ENCODE data around the gene JMJD1C.

JMJD1C gene

DNA sequence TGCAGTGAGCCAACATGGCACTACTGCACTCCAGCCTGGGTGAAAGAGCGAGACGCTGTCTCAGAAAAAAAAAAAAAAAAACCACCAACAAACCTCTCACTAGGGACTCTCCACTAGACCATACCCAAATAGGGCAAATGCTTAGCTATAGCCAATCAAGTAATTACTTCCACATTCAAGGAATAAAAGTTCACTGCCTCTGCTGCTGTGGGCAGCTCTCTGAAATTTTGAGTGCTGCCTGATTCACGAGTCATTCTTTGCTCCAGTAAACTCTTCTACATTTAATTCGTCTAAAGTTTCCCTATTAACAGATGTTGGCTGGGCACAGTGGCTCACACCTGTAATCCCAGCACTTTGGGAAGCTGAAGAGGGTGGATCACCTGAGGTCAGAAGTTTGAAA, 337.3 kb downstream of the JMJD1C start:
- TF ChIP-seq Cebpa-rat (IDR thresholded peaks at IDR 0.05) = no peak
- Histone ChIP-seq H3K36me3 (no peaks in the 10 kb centered on the region), H3K4me1 (no peaks in the 10 kb centered on the region), H3K27ac (no peak overlapping the region), H3K4me2 (no peak overlapping the region), H3K9me3 (peaks cover 8% of the 10 kb centered on the region), H3K4me3 (no peak overlapping the region), H4K20me1 (no peaks in the 10 kb centered on the region), H3K27me3 (no peaks in the 10 kb centered on the region), H3K9ac (no peak overlapping the region)

DNA sequence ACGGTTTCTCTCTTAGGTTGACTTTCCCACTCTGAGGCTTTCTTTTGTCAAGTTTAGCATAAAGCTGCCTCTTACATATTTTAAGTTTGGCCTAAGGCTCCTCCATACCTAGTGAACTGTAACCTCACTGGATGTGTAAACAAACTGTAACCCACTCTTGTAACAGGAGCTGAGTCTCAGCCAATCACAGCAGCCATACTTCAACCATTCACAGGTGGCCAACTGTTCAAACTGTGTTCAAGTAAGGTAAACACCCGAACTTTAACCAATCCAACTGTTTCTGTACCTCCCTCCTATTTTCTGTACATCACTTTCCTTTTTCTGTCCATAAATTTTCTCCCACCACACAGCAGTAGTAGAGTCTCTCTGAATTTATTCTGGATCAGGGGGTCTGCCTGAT, 340.3 kb downstream of the JMJD1C start:
- no peaks in the 10 kb centered on the region for H3K9me3 ChIP-seq
- no peaks in the 10 kb centered on the region for H3K36me3 ChIP-seq
- no peak for TF ChIP-seq Cebpa-rat (IDR thresholded peaks at IDR 0.05)
- no peaks in the 10 kb centered on the region for H3K4me1 ChIP-seq
- no peak overlapping the region for H3K4me2 ChIP-seq
- no peak overlapping the region for H3K4me3 ChIP-seq
- H3K27ac ChIP-seq = no peak overlapping the region
- H3K27me3 ChIP-seq = no peaks in the 10 kb centered on the region
- H4K20me1 ChIP-seq = no peaks in the 10 kb centered on the region
- no peak overlapping the region for H3K9ac ChIP-seq

DNA sequence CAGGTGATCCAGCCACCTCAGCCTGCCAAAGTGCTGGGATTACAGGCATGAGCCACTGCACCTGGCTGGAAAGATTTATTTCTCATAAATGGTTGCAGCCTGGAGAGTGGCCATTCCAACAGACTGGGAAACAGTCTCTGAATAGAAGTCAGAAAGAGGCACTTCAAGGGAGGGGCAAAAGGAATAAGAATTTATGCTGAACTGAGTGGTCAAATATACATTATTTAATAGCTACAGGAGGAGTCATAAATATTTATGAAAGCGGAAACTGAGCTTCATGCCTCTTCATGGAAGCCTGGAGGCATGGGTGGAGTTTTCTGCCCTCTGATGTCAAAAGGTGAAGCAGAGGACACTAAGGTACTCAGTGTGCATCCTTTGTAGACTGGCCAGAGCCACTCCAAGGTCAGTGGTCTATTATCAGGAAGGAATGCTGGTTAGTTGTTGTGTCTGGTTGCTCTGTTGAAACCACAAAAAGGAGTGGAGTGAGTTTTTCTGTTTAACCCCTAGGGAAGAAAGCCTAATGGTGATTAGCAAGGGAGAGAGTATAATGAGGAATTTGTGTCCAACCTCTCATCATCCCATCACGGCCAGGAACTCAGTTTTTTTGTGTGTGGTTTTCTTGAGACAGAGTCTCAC, 341.9 kb downstream of the JMJD1C start:
- no peaks in the 10 kb centered on the region for H3K9me3 ChIP-seq
- no peak overlapping the region for H3K9ac ChIP-seq
- H3K27me3 ChIP-seq = no peaks in the 10 kb centered on the region
- H3K4me1 ChIP-seq = no peaks in the 10 kb centered on the region
- H4K20me1 ChIP-seq = no peaks in the 10 kb centered on the region
- no peak overlapping the region for H3K4me3 ChIP-seq
- H3K4me2 ChIP-seq = no peak overlapping the region
- H3K36me3 ChIP-seq = no peaks in the 10 kb centered on the region
- no peak for TF ChIP-seq Cebpa-rat (IDR thresholded peaks at IDR 0.05)
- no peak overlapping the region for H3K27ac ChIP-seq

DNA sequence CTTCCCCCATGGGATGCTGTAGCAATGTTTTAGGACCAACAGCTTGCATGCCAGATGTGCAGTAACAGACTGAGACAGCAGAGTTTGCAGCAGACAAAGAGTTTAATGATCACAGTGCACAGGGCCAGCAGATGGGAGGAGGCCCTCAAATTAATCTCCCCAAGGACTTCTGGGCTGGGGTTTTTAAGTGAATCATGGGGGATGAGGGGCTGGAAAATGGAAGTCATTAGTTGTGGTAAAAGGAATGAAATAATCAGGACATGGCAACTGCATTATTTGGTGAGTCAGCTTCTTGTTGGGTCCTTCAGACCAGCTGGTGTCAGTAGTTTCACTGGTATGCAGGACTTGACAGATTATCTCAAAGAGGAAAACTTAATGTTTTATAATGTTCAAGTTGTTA, 345.2 kb downstream of the JMJD1C start:
- Histone ChIP-seq H3K4me1 (no peaks in the 10 kb centered on the region), H3K4me2 (no peak overlapping the region), H3K27me3 (no peaks in the 10 kb centered on the region), H3K27ac (no peak overlapping the region), H3K9me3 (no peaks in the 10 kb centered on the region), H4K20me1 (no peaks in the 10 kb centered on the region), H3K36me3 (no peaks in the 10 kb centered on the region), H3K9ac (no peak overlapping the region), H3K4me3 (no peak overlapping the region)
- TF ChIP-seq Cebpa-rat (IDR thresholded peaks at IDR 0.05) = no peak

DNA sequence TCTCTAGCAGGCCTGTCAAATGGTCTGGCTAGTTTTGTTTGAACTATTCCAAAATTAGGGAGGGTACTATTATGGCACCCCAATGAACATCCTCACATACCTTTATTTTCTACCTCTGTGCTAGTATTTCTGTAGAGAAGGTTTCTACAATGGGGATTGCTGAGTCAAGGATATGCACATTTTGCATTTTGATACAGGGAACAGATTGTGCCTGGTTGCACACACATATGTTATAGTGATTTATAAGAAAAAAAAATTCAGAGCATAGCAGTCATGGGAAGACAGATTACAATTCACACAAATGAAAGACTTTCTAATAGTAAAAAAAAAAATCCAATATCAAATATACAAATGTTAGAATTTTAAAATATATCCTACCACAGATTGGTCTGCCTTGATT, 346.7 kb downstream of the JMJD1C start:
- no peak overlapping the region for H3K4me2 ChIP-seq
- H3K36me3 ChIP-seq = no peaks in the 10 kb centered on the region
- H3K4me1 ChIP-seq = no peaks in the 10 kb centered on the region
- no peaks in the 10 kb centered on the region for H3K9me3 ChIP-seq
- no peaks in the 10 kb centered on the region for H3K27me3 ChIP-seq
- no peak overlapping the region for H3K27ac ChIP-seq
- TF ChIP-seq Cebpa-rat (IDR thresholded peaks at IDR 0.05) = no peak
- no peaks in the 10 kb centered on the region for H4K20me1 ChIP-seq
- H3K4me3 ChIP-seq = no peak overlapping the region
- no peak overlapping the region for H3K9ac ChIP-seq
